GM10847 (cell line): ENCODE results near the gene ETNPPL.

Experiments used
- POLR2A ChIP-seq: IDR thresholded peaks from 2 replicates; pipeline ENCODE4 v1.6.1; 2011; ENCODE audit not compliant: insufficient read length; ENCODE audit errors: extremely low read depth

The ETNPPL gene

GRCh38 chr4:108725457-108725856 lies 37.4 kb downstream of the ETNPPL start:
- TF ChIP-seq POLR2A = no peak

- TF ChIP-seq POLR2A = no peak
These were observed 45.5 kb downstream of the ETNPPL start for GRCh38 chr4:108717386-108717785.

- TF ChIP-seq POLR2A = no peak
These were observed 46.5 kb downstream of the ETNPPL start for GRCh38 chr4:108716340-108716739.

GRCh38 chr4:108714880-108715279 lies 48.0 kb downstream of the ETNPPL start:
- no peak for TF ChIP-seq POLR2A

- TF ChIP-seq POLR2A = no peak
These were observed 53.1 kb downstream of the ETNPPL start for GRCh38 chr4:108709722-108710121.

- TF ChIP-seq POLR2A = no peak
These were observed 53.6 kb downstream of the ETNPPL start for GRCh38 chr4:108709234-108709633.

- no peak for TF ChIP-seq POLR2A
These were observed 56.6 kb downstream of the ETNPPL start for GRCh38 chr4:108706289-108706688.

GRCh38 chr4:108703966-108704365 lies 58.9 kb downstream of the ETNPPL start:
- no peak for TF ChIP-seq POLR2A

- no peak for TF ChIP-seq POLR2A
These were observed 59.5 kb downstream of the ETNPPL start for GRCh38 chr4:108703370-108703769.

- TF ChIP-seq POLR2A = no peak
These were observed 59.9 kb downstream of the ETNPPL start for GRCh38 chr4:108702960-108703359.

- no peak for TF ChIP-seq POLR2A
These were observed 62.6 kb downstream of the ETNPPL start for GRCh38 chr4:108700081-108700757.

GRCh38 chr4:108696160-108696559 lies 66.7 kb downstream of the ETNPPL start:
- no peak for TF ChIP-seq POLR2A

- no peak for TF ChIP-seq POLR2A
These were observed 67.8 kb downstream of the ETNPPL start for GRCh38 chr4:108695062-108695461.

GRCh38 chr4:108694423-108694822 lies 68.4 kb downstream of the ETNPPL start:
- no peak for TF ChIP-seq POLR2A

- no peak for TF ChIP-seq POLR2A
These were observed 69.0 kb downstream of the ETNPPL start for GRCh38 chr4:108693819-108694218.

- no peak for TF ChIP-seq POLR2A
These were observed 69.6 kb downstream of the ETNPPL start for GRCh38 chr4:108693211-108693610.
